Endothelial cell of umbilical vein (primary cell): ENCODE measurements around the gene PNPLA5. TPM values are rescaled to one million over a fixed set of nuclear protein-coding genes. Genes with fewer than 3 reads are reported as not detected.

ENCODE experiments used
- BruUV-seq: library from RNA; stranded (reverse); fragments of 400-500 nt; replicated peaks from 2 replicates; lab custom pipeline; 2021; lab: Mats Ljungman, UMichigan
- CTCF ChIA-PET: fragments of 300-600, 350-600 bp; sonication (Branson Sonifier 250); formaldehyde crosslinking; loops from one replicate; lab custom pipeline; 2021; ENCODE audit warnings: antibody characterized with exemption, inconsistent platforms; lab: Charles Lee
- POLR2A ChIA-PET: fragments of 300-600, 350-600 bp; sonication (Branson Sonifier 250); formaldehyde crosslinking; loops from one replicate; lab custom pipeline; 2021; ENCODE audit warnings: antibody characterized with exemption, inconsistent platforms; lab: Charles Lee
- DNase-seq: peaks from one replicate; pipeline ENCODE4 v3.0.0-alpha.2; 2011; ENCODE audit warnings: low read depth, low spot score
- FAIRE-seq: peaks from 2 replicates; lab custom pipeline; 2011; peaks lifted over from hg19 to GRCh38; lab: Jason Lieb, UNC
- H2AFZ ChIP-seq: 2 replicates; pipeline ENCODE4 v1.6.0; 2012; ENCODE audit warnings: low read depth, low read length, control low read depth, inconsistent platforms
- H3K27ac ChIP-seq: 2 replicates; pipeline ENCODE4 v1.5.1; 2011; ENCODE audit warnings: low read depth, mild to moderate bottlenecking, control low read depth, low read length, moderate library complexity; ENCODE audit not compliant: insufficient read depth
- H3K27me3 ChIP-seq, 2 experiments: 2 replicates each; pipeline versions ENCODE4 v1.6.0 to v1.6.1; 2011; ENCODE audit warnings: low read length in 2 of 2, mixed read lengths in 1 of 2; ENCODE audit not compliant: control insufficient read depth in 2 of 2, insufficient read depth in 2 of 2
- H3K36me3 ChIP-seq, 2 experiments: 2 replicates in 1 of 2; 3 replicates in 1 of 2; pipeline ENCODE4 v1.5.1; 2011; ENCODE audit warnings: low read length in 2 of 2, mild to moderate bottlenecking in 1 of 2, moderate library complexity in 1 of 2; ENCODE audit not compliant: control insufficient read depth in 2 of 2, insufficient read depth in 2 of 2; ENCODE audit errors: extremely low read depth in 1 of 2
- H3K4me1 ChIP-seq: 3 replicates; pipeline ENCODE4 v1.5.1; 2011; ENCODE audit warnings: mild to moderate bottlenecking, low read length; ENCODE audit not compliant: control insufficient read depth, insufficient read depth; ENCODE audit errors: extremely low read depth
- H3K4me2 ChIP-seq: 2 replicates; pipeline ENCODE4 v1.6.1; 2011; ENCODE audit warnings: low read length, control low read depth, mixed read lengths; ENCODE audit not compliant: insufficient read depth
- H3K4me3 ChIP-seq, 3 experiments: fragments of 200-600 bp in 1 of 3; sonication (generic), shearing (Covaris generic) in 1 of 3; replicated peaks in 1 of 3; 2 replicates each; pipeline ENCODE4 v1.5.1; 2011 to 2016; ENCODE audit warnings: control low read depth in 3 of 3, low read length in 3 of 3, mild to moderate bottlenecking in 2 of 3, inconsistent platforms in 1 of 3, low read depth in 1 of 3, moderate library complexity in 1 of 3; ENCODE audit not compliant: insufficient read depth in 1 of 3
- H3K79me2 ChIP-seq: 2 replicates; pipeline ENCODE4 v1.6.0; 2012; ENCODE audit warnings: low read length, inconsistent platforms; ENCODE audit not compliant: control insufficient read depth, insufficient read depth
- H3K9ac ChIP-seq: replicated peaks from 2 replicates; pipeline ENCODE3; 2011; ENCODE audit warnings: low read length, control low read depth; ENCODE audit not compliant: insufficient read depth; ENCODE audit errors: extremely low read depth
- H3K9me1 ChIP-seq: replicated peaks from 3 replicates; pipeline ENCODE4 v1.6.0; 2011; ENCODE audit warnings: mild to moderate bottlenecking, low read length; ENCODE audit not compliant: control insufficient read depth, insufficient read depth; ENCODE audit errors: extremely low read depth
- H3K9me3 ChIP-seq: replicated peaks from 2 replicates; pipeline ENCODE4 v1.5.1; 2012; ENCODE audit warnings: low read length, inconsistent platforms; ENCODE audit not compliant: control insufficient read depth, insufficient read depth
- H4K20me1 ChIP-seq: replicated peaks from 2 replicates; pipeline ENCODE3; 2011; ENCODE audit warnings: mild to moderate bottlenecking, low read length; ENCODE audit not compliant: control insufficient read depth, insufficient read depth; ENCODE audit errors: extremely low read depth
- EZH2 ChIP-seq: IDR thresholded peaks from 2 replicates; pipeline ENCODE4 v1.6.1; 2012; ENCODE audit warnings: borderline replicate concordance, low read depth, mild to moderate bottlenecking, moderate library complexity, low read length, inconsistent platforms; ENCODE audit not compliant: severe bottlenecking
- FOS ChIP-seq: IDR thresholded peaks from 2 replicates; pipeline ENCODE4 v1.6.1; 2011; ENCODE audit warnings: mild to moderate bottlenecking, low read length, moderate library complexity, borderline replicate concordance; ENCODE audit not compliant: insufficient read depth
- GATA2 ChIP-seq: IDR thresholded peaks from 2 replicates; pipeline ENCODE4 v1.7.0; 2011; ENCODE audit warnings: low read depth, mild to moderate bottlenecking, moderate library complexity, mixed read lengths, low read length; ENCODE audit not compliant: insufficient read length, insufficient read depth
- JUN ChIP-seq: IDR thresholded peaks from 2 replicates; pipeline ENCODE4 v1.6.1; 2011; ENCODE audit warnings: borderline replicate concordance, low read depth; ENCODE audit not compliant: insufficient read length, insufficient read depth
- MYC ChIP-seq: IDR thresholded peaks from one replicate; pipeline ENCODE4 v1.6.1; 2011; ENCODE audit warnings: mild to moderate bottlenecking, low read depth, low read length
- POLR2A ChIP-seq: IDR thresholded peaks from 2 replicates; pipeline ENCODE4 v1.6.1; 2012; ENCODE audit warnings: low read depth, mild to moderate bottlenecking, control low read depth, low read length
- POLR2AphosphoS5 ChIP-seq: IDR thresholded peaks from 2 replicates; pipeline ENCODE4 v1.6.1; 2012; ENCODE audit warnings: low read depth, mild to moderate bottlenecking, control low read depth, low read length, moderate library complexity; ENCODE audit not compliant: insufficient read depth
- dilution Hi-C: fragments of 300-500 bp; cut with MboI; formaldehyde crosslinking; loops from one replicate; pipeline ENCODE4 v1.15.0; 2019; ENCODE audit warnings: low sequenced_read_pairs; ENCODE audit not compliant: extremely low pct_ligation_motif_present
- intact Hi-C: fragments of 100-400 bp; cut with micrococcal nuclease; formaldehyde crosslinking; loops from one replicate; pipeline ENCODE4 v1.10.0; 2022
- polyA plus RNA-seq, 4 experiments: library from polyadenylated mRNA; depleted of rRNA in 3 of 4; stranded (reverse) in 3 of 4; unstranded in 1 of 4; fragments of >200 nt; gene quantifications; 2 replicates each; pipeline versions ENCODE4 v1.2.1 to v1.2.3, GENCODE V29; 2011 to 2012; ENCODE audit warnings: missing spikeins in 1 of 4
- total RNA-seq: library from RNA; stranded (reverse); gene quantifications from 2 replicates; pipeline ENCODE4 v1.2.3, GENCODE V29; 2021
- TF ChIP-seq, protein P1 (sequence below), 2 donors: IDR thresholded peaks; 1 replicate in 1 of 2; 2 replicates in 1 of 2; pipeline ENCODE4 v1.5.1; 2011; ENCODE audit warnings: low read length in 2 of 2, mild to moderate bottlenecking in 2 of 2, moderate library complexity in 2 of 2, control low read depth in 1 of 2, inconsistent platforms in 1 of 2, low read depth in 1 of 2; ENCODE audit not compliant: insufficient read depth in 1 of 2; ENCODE audit errors: extremely low read depth in 1 of 2
- TF ChIP-seq, protein P2 (sequence below): IDR thresholded peaks from 2 replicates; pipeline ENCODE4 v1.6.1; 2011; ENCODE audit not compliant: insufficient read depth, insufficient read length

Gene PNPLA5
- total and polyA plus RNA-seq, 2 donors (not counting 3 experiments of a cell fraction or from before 2014, with no cell fraction given): not detected

DNA sequence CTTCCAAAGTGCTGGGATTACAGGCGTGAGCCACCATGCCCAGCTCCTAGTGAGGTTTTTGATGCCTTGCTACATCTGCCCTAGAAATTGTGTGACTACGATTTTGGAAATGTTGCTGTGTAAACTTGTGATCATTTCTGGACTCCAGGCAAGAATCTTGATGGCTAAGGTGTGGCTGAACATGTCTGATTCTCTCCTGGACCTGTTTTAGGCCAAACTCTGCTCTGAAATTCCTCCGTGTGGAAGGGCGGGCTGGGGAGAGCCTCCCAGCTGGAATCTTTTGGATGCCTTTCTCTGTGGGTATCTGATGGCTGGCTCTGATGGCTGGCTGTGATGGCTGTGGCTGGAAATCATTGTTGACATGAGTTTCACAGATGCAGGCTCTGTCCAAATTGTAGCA, 40.0 kb upstream of the PNPLA5 start:
- CTCF ChIA-PET: interaction anchor here (3.4 kb wide), 1 partner anchor 14 kb away, joined by 21 read pairs; no protein-coding TSS in a partner anchor
- no peak overlapping the region for H2AFZ ChIP-seq

More for the DNA sequence above, 40.0 kb upstream of the PNPLA5 start:
- H3K79me2 ChIP-seq: no peaks in the 10 kb centered on the region
- TF ChIP-seq EZH2 (no peak), POLR2AphosphoS5 (no peak), FOS (no peak), POLR2A (no peak), GATA2 (no peak), JUN (no peak), MYC (no peak)
- TF ChIP-seq, protein P1, sequence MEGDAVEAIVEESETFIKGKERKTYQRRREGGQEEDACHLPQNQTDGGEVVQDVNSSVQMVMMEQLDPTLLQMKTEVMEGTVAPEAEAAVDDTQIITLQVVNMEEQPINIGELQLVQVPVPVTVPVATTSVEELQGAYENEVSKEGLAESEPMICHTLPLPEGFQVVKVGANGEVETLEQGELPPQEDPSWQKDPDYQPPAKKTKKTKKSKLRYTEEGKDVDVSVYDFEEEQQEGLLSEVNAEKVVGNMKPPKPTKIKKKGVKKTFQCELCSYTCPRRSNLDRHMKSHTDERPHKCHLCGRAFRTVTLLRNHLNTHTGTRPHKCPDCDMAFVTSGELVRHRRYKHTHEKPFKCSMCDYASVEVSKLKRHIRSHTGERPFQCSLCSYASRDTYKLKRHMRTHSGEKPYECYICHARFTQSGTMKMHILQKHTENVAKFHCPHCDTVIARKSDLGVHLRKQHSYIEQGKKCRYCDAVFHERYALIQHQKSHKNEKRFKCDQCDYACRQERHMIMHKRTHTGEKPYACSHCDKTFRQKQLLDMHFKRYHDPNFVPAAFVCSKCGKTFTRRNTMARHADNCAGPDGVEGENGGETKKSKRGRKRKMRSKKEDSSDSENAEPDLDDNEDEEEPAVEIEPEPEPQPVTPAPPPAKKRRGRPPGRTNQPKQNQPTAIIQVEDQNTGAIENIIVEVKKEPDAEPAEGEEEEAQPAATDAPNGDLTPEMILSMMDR (IDR thresholded peaks at IDR 0.05; ENCODE audit: extremely low read depth in 1 of 2, insufficient read depth in 1 of 2, low read depth in 1 of 2, low read length in 2 of 2): no peak
- TF ChIP-seq, protein P2, sequence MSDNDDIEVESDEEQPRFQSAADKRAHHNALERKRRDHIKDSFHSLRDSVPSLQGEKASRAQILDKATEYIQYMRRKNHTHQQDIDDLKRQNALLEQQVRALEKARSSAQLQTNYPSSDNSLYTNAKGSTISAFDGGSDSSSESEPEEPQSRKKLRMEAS: no peak
- H4K20me1 ChIP-seq: no peaks in the 10 kb centered on the region
- dilution Hi-C loops: no loop called here
- no peak overlapping the region for H3K27ac ChIP-seq
- intact Hi-C loops: no loop called here
- no peak overlapping the region for H3K9ac ChIP-seq
- no TSS peak for BruUV-seq
- peaks cover 0 to 4% of the 10 kb centered on the region in 2 experiments for H3K36me3 ChIP-seq
- H3K4me2 ChIP-seq: no peak overlapping the region
- POLR2A ChIA-PET: no interaction called here
- H3K9me3 ChIP-seq: no peaks in the 10 kb centered on the region
- DNase-seq (no peak), FAIRE-seq (no peak)
- H3K4me1 ChIP-seq: no peaks in the 10 kb centered on the region
- no peak overlapping the region for H3K4me3 ChIP-seq
- no peaks in the 10 kb centered on the region for H3K9me1 ChIP-seq
- H3K27me3 ChIP-seq: no peaks in the 10 kb centered on the region
